PFSK-1 (cell line): ENCODE measurements around the gene PIK3CD.

Experiments used
- POLR2AphosphoS5 ChIP-seq: IDR thresholded peaks from 2 replicates; pipeline ENCODE4 v1.6.1; 2012; ENCODE audit warnings: low read depth, mild to moderate bottlenecking, control low read depth, low read length, moderate library complexity
- REST ChIP-seq, 2 experiments: IDR thresholded peaks; 2 replicates each; pipeline versions ENCODE4 v1.6.1 to v1.8.0; 2011 to 2012; ENCODE audit warnings: low read depth in 2 of 2, low read length in 2 of 2, control low read depth in 1 of 2, inconsistent platforms in 1 of 2, mild to moderate bottlenecking in 1 of 2, moderate library complexity in 1 of 2; ENCODE audit not compliant: insufficient read depth in 1 of 2
- TAF1 ChIP-seq: IDR thresholded peaks from 2 replicates; pipeline ENCODE4 v1.6.1; 2012; ENCODE audit warnings: low read length, control low read depth, borderline replicate concordance; ENCODE audit not compliant: insufficient read depth

GRCh38 chr1:9689971-9690381 is 38.4 kb downstream of the PIK3CD start:
- TF ChIP-seq TAF1 (no peak), POLR2AphosphoS5 (no peak), REST (IDR thresholded peaks at IDR 0.05; ENCODE audit: insufficient read depth in 1 of 2, low read depth in 2 of 2, low read length in 2 of 2) (no peak)
